NCI-H1092 treated with DMSO at 0.1 percent for 48 hours (cell line): Measurements from ENCODE around the gene SRP9.

Experiments used
- DNase-seq: peaks from one replicate; lab custom pipeline; 2025; lab: John Stamatoyannopoulos, UW

SRP9 gene

GRCh38 chr1:225777583-225778336, at the start of gene SRP9:
SRP9 (plus strand) TSS chr1:225777826; CDS start chr1:225777941, 115 bp downstream.
- DNase-seq: peak; percentile 99

GRCh38 chr1:225731491-225731890, 46.1 kb upstream of the SRP9 start:
- no peak for DNase-seq

- DNase-seq: peak; percentile 27
Measured at GRCh38 chr1:225733254-225733653, 44.4 kb upstream of the SRP9 start.

GRCh38 chr1:225735252-225736149, 42.1 kb upstream of the SRP9 start:
- DNase-seq: peak; percentile 18

GRCh38 chr1:225736437-225737098, 41.1 kb upstream of the SRP9 start:
- DNase-seq: no peak

- DNase-seq: no peak
Measured at GRCh38 chr1:225737161-225737560, 40.5 kb upstream of the SRP9 start.

- no peak for DNase-seq
Measured at GRCh38 chr1:225737866-225738265, 39.8 kb upstream of the SRP9 start.

GRCh38 chr1:225738763-225739162, 38.9 kb upstream of the SRP9 start:
- DNase-seq: no peak

- no peak for DNase-seq
Measured at GRCh38 chr1:225739542-225740107, 38.0 kb upstream of the SRP9 start.

GRCh38 chr1:225744745-225745144, 32.9 kb upstream of the SRP9 start:
- DNase-seq: no peak

GRCh38 chr1:225745273-225745672, 32.4 kb upstream of the SRP9 start:
- DNase-seq: peak; percentile 24

GRCh38 chr1:225746361-225747179, 31.1 kb upstream of the SRP9 start:
- DNase-seq: peak; percentile 84

GRCh38 chr1:225747566-225747965, 30.1 kb upstream of the SRP9 start:
- DNase-seq: no peak

- DNase-seq: no peak
Measured at GRCh38 chr1:225748529-225748928, 29.1 kb upstream of the SRP9 start.

GRCh38 chr1:225749706-225750105, 27.9 kb upstream of the SRP9 start:
- no peak for DNase-seq

- no peak for DNase-seq
Measured at GRCh38 chr1:225750420-225750819, 27.2 kb upstream of the SRP9 start.

GRCh38 chr1:225750875-225751824, 26.5 kb upstream of the SRP9 start:
- DNase-seq: no peak

- no peak for DNase-seq
Measured at GRCh38 chr1:225752245-225752644, 25.4 kb upstream of the SRP9 start.

- no peak for DNase-seq
Measured at GRCh38 chr1:225754940-225755641, 22.5 kb upstream of the SRP9 start.
